SK-N-SH treated with all-trans-retinoic acid at 6 μM for 48 hours (cell line): ENCODE data around the gene PALD1.

Experiments
- ATAC-seq: fragments of 200-7000 bp; cut with Tn5 transposase; 3 replicates; pipeline ENCODE4 v1.9.1; 2020; ENCODE audit warnings: mild to moderate bottlenecking, moderate library complexity
- ARNTL ChIP-seq: fragments of 450-650 bp; formaldehyde crosslinking; IDR thresholded peaks from 2 replicates; pipeline ENCODE4 v1.5.0; 2020; ENCODE audit warnings: low read depth, mild to moderate bottlenecking, moderate library complexity, borderline replicate concordance
- BACH2 ChIP-seq: fragments of 250-450 bp; sonication (Bioruptor Pico); IDR thresholded peaks from 2 replicates; pipeline ENCODE4 v1.9.0; 2021; ENCODE audit warnings: mild to moderate bottlenecking, borderline replicate concordance
- ESRRG ChIP-seq: fragments of 250-450 bp; sonication (Bioruptor Pico); IDR thresholded peaks from 2 replicates; pipeline ENCODE4 v1.6.1; 2021; ENCODE audit warnings: mild to moderate bottlenecking
- ISL1 ChIP-seq: fragments of 250-450 bp; sonication (Bioruptor Pico); IDR thresholded peaks from 2 replicates; pipeline ENCODE4 v2.1.2; 2022; ENCODE audit warnings: mild to moderate bottlenecking, moderate library complexity
- OSR1 ChIP-seq: fragments of 250-450 bp; sonication (Bioruptor Pico); IDR thresholded peaks from 2 replicates; pipeline ENCODE4 v1.8.0; 2022; ENCODE audit warnings: moderate library complexity, mild to moderate bottlenecking, inconsistent platforms
- POU6F1 ChIP-seq: fragments of 250-450 bp; sonication (Bioruptor Pico); IDR thresholded peaks from 2 replicates; pipeline ENCODE4 v1.8.0; 2021; ENCODE audit warnings: low read depth, mild to moderate bottlenecking, moderate library complexity, borderline replicate concordance
- PPARA ChIP-seq: fragments of 250-450 bp; sonication (Bioruptor Pico); IDR thresholded peaks from 2 replicates; pipeline ENCODE4 v1.5.0; 2020; ENCODE audit warnings: mild to moderate bottlenecking, borderline replicate concordance
- RARB ChIP-seq: fragments of 250-450 bp; sonication (Bioruptor Pico); IDR thresholded peaks from 2 replicates; pipeline ENCODE4 v1.8.0; 2021; ENCODE audit warnings: mild to moderate bottlenecking, moderate library complexity
- SNAI2 ChIP-seq: fragments of 250-450 bp; sonication (Bioruptor Pico); IDR thresholded peaks from 2 replicates; pipeline ENCODE4 v1.5.0; 2020; ENCODE audit warnings: mild to moderate bottlenecking, moderate library complexity
- TCF4 ChIP-seq: fragments of 250-450 bp; sonication (Bioruptor Pico); IDR thresholded peaks from 2 replicates; pipeline ENCODE4 v1.8.0; 2021; ENCODE audit warnings: mild to moderate bottlenecking, moderate library complexity, borderline replicate concordance
- TOX ChIP-seq: fragments of 250-450 bp; sonication (Bioruptor Pico); IDR thresholded peaks from 2 replicates; pipeline ENCODE4 v1.8.0; 2021; ENCODE audit warnings: mild to moderate bottlenecking, moderate library complexity, borderline replicate concordance
- TSHZ2 ChIP-seq: fragments of 250-450 bp; sonication (Bioruptor Pico); IDR thresholded peaks from 2 replicates; pipeline ENCODE4 v1.5.0; 2020; ENCODE audit warnings: mild to moderate bottlenecking, moderate library complexity
- ZC3H10 ChIP-seq: fragments of 250-450 bp; sonication (Bioruptor Pico); IDR thresholded peaks from 2 replicates; pipeline ENCODE4 v1.5.1; 2021; ENCODE audit warnings: mild to moderate bottlenecking, moderate library complexity
- ZFP3 ChIP-seq: fragments of 250-450 bp; sonication (Bioruptor Pico); IDR thresholded peaks from 2 replicates; pipeline ENCODE4 v1.5.0; 2020; ENCODE audit warnings: mild to moderate bottlenecking, moderate library complexity
- ZFP30 ChIP-seq: fragments of 450-650 bp; formaldehyde crosslinking; IDR thresholded peaks from 2 replicates; pipeline ENCODE4 v1.5.0; 2022; ENCODE audit warnings: mild to moderate bottlenecking, moderate library complexity
- ZNF565 ChIP-seq: fragments of 450-650 bp; formaldehyde crosslinking; conservative IDR thresholded peaks from 2 replicates; pipeline ENCODE4 v1.5.0; 2020; ENCODE audit warnings: low read depth, mild to moderate bottlenecking, moderate library complexity
- ZNF70 ChIP-seq: fragments of 450-650 bp; formaldehyde crosslinking; IDR thresholded peaks from 2 replicates; pipeline ENCODE4 v1.5.0; 2020; ENCODE audit warnings: mild to moderate bottlenecking, moderate library complexity
- ZNF8 ChIP-seq: fragments of 450-650 bp; formaldehyde crosslinking; IDR thresholded peaks from 2 replicates; pipeline ENCODE4 v1.5.0; 2020; ENCODE audit warnings: mild to moderate bottlenecking, moderate library complexity
- TF ChIP-seq, protein P1 (sequence below): fragments of 250-450 bp; sonication (Bioruptor Pico); IDR thresholded peaks from 2 replicates; pipeline ENCODE4 v1.8.0; 2020; ENCODE audit warnings: mild to moderate bottlenecking, moderate library complexity, borderline replicate concordance
- TF ChIP-seq, protein P2 (sequence below): fragments of 250-450 bp; sonication (Bioruptor Pico); IDR thresholded peaks from 2 replicates; pipeline ENCODE4 v1.5.1; 2021; ENCODE audit warnings: mild to moderate bottlenecking, moderate library complexity

Gene PALD1

DNA sequence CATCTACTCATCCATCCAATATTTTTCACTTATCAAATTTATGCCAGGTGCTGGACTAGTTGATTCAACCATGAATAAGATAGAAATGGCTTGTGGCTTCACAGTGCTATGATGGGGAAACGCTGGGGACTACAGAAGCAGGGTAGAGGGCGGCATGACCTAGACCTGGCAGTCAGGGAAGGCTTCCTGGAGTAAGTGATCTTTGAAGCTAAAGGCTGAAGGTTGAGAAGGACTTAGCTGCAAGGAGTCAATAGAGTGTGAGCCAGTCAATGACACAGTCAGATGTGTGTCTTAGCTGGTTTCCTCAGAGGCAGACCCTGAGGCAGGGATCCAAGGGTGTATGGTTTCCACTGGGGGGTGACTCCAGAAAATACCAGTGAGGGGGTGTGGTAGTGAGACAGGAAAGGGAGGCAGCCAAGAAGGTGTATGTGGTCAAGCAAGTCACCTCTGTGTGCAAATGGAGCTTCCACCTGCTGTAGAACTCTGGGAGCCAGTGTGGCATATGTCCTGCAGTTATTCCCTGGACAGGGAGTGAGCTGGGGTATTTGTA is 113.7 kb downstream of the PALD1 start:
- TF ChIP-seq RARB (CRISPR knock-in tag) (no peak), ARNTL (no peak), ZFP30 (CRISPR knock-in tag) (no peak)
- no peak for ATAC-seq

- no peak for TF ChIP-seq TCF4 (CRISPR knock-in tag)
- no peak for TF ChIP-seq PPARA (CRISPR knock-in tag)
- no peak for TF ChIP-seq OSR1 (CRISPR knock-in tag)
- no peak for TF ChIP-seq BACH2 (CRISPR knock-in tag)
- TF ChIP-seq RARB (CRISPR knock-in tag) = no peak
- TF ChIP-seq ZFP3 (CRISPR knock-in tag) = no peak
- TF ChIP-seq ZNF565 (CRISPR knock-in tag) = no peak
- TF ChIP-seq ZNF8 (CRISPR knock-in tag) = no peak
- TF ChIP-seq ISL1 (CRISPR knock-in tag) = no peak
- no peak for TF ChIP-seq ARNTL
- no peak for TF ChIP-seq TOX (CRISPR knock-in tag)
- TF ChIP-seq, protein P1, sequence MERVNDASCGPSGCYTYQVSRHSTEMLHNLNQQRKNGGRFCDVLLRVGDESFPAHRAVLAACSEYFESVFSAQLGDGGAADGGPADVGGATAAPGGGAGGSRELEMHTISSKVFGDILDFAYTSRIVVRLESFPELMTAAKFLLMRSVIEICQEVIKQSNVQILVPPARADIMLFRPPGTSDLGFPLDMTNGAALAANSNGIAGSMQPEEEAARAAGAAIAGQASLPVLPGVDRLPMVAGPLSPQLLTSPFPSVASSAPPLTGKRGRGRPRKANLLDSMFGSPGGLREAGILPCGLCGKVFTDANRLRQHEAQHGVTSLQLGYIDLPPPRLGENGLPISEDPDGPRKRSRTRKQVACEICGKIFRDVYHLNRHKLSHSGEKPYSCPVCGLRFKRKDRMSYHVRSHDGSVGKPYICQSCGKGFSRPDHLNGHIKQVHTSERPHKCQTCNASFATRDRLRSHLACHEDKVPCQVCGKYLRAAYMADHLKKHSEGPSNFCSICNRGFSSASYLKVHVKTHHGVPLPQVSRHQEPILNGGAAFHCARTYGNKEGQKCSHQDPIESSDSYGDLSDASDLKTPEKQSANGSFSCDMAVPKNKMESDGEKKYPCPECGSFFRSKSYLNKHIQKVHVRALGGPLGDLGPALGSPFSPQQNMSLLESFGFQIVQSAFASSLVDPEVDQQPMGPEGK (CRISPR knock-in tag) = no peak
- TF ChIP-seq ZFP30 (CRISPR knock-in tag) = no peak
- TF ChIP-seq TSHZ2 = no peak
- no peak for TF ChIP-seq ESRRG (CRISPR knock-in tag)
- TF ChIP-seq, protein P2, sequence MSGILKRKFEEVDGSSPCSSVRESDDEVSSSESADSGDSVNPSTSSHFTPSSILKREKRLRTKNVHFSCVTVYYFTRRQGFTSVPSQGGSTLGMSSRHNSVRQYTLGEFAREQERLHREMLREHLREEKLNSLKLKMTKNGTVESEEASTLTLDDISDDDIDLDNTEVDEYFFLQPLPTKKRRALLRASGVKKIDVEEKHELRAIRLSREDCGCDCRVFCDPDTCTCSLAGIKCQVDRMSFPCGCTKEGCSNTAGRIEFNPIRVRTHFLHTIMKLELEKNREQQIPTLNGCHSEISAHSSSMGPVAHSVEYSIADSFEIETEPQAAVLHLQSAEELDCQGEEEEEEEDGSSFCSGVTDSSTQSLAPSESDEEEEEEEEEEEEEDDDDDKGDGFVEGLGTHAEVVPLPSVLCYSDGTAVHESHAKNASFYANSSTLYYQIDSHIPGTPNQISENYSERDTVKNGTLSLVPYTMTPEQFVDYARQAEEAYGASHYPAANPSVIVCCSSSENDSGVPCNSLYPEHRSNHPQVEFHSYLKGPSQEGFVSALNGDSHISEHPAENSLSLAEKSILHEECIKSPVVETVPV (CRISPR knock-in tag) = no peak
- no peak for ATAC-seq
Measured at GRCh38 chr10:70592746-70593512, 114.4 kb downstream of the PALD1 start.

- TF ChIP-seq RARB (CRISPR knock-in tag) (no peak), OSR1 (CRISPR knock-in tag) (no peak), TOX (CRISPR knock-in tag) (no peak), ZNF565 (CRISPR knock-in tag) (no peak), BACH2 (CRISPR knock-in tag) (no peak), SNAI2 (no peak), ESRRG (CRISPR knock-in tag) (no peak), ZC3H10 (no peak), TCF4 (CRISPR knock-in tag) (no peak), ZFP30 (CRISPR knock-in tag) (no peak), ZNF70 (no peak), POU6F1 (CRISPR knock-in tag) (no peak)
- TF ChIP-seq, protein P2 (CRISPR knock-in tag) = no peak
- TF ChIP-seq, protein P1 (CRISPR knock-in tag) = no peak
- ATAC-seq = no peak
Measured at GRCh38 chr10:70593513-70593890, 114.9 kb downstream of the PALD1 start.
